ENCODE measurements around the gene PCLO. TPM values are rescaled to one million over a fixed set of nuclear protein-coding genes. Genes with fewer than 3 reads are reported as not detected.

Gene PCLO
- total RNA-seq, 1 donor from 2014 or later: 7.4 TPM

DNA sequence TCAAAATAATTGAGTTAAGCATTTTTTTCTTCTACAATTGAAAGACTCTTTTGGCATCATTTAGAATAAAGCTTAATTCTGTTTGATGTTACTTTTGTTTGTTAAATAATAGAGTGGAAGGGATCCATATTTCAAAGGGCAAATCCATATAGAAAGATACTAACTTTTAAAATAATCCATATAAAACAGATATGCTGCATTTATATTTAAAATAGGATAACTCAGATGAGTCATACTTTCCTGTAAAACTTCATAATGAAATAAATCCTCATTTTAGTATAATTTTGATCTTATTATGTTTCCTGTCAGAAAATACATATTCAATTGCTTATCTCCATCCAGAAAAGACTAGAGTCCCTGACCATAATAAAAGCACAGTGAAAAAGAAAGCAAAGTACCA, 323.6 kb downstream of the PCLO start:
- no peak for DNase-seq (ENCODE audit: low spot score)

DNA sequence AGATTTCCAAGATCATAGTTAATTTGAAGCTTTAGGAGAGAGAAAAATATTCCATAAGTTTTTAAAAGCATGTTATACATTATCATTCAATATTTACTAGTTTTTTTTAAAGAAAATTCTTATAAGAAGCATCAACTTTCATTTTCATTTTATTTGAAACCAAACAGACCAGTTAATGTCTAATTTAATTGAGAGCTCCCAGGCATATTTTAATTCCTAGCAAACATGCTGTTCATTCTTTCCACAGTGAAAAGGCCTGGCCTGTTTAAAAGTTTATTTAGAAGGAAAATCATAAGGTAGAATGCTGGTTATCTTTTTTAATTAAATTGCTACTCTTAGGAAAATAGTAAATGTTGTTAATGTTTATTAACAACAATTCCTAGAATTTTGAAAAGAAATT, 324.4 kb downstream of the PCLO start:
- no peak for DNase-seq (ENCODE audit: low spot score)

GRCh38 chr7:82823073-82823472, 339.6 kb downstream of the PCLO start:
- no peak for DNase-seq (ENCODE audit: low spot score)

DNA sequence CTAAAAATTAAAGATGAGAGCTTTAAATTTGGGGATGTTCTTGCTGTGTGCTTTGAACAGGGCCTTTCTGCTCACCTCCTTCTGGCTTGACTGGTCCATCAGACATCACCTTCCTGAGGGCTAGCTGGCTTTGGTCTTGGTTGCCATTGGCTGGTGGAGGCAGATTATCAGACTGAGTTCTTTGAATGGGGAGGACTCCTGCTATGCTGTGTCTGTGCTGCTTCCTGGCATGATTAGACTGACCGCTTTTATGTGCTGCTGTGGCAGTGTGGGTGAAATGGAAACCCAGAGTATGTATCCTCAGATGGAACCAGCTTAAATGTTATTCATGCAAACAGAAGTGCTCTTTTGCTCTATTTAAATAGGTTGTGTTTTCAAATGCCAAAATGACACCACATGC, 341.6 kb downstream of the PCLO start:
- DNase-seq (ENCODE audit: low spot score): no peak

- DNase-seq (ENCODE audit: low spot score): no peak
Measured at GRCh38 chr7:82818171-82818570, 344.5 kb downstream of the PCLO start.

- no peak for DNase-seq (ENCODE audit: low spot score)
Measured at GRCh38 chr7:82816272-82816671, 346.4 kb downstream of the PCLO start.

GRCh38 chr7:82810558-82811259, 352.0 kb downstream of the PCLO start:
- DNase-seq (ENCODE audit: low spot score): peak; percentile 23

DNA sequence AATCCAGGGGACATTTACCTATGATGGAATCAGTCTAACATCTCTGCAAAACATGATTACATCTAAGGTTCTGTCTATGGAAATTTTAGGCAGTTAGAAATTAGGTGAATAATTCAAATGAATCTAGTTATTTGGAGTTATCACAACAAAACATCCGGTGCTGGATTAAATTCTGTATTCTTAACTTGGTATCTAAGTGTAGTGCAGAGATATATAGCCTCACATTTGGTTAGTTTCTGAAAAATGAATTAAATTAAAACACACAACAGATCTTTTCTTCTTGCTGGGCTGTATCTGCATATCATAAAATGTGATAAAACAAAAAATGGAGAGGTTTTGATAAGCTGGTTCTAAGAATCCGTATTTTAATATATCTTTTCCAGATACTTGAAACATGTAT, 354.1 kb downstream of the PCLO start:
- DNase-seq (ENCODE audit: low spot score): no peak

GRCh38 chr7:82805527-82805960, 357.1 kb downstream of the PCLO start:
- DNase-seq (ENCODE audit: low spot score): no peak

GRCh38 chr7:82803411-82803810, 359.3 kb downstream of the PCLO start:
- DNase-seq (ENCODE audit: low spot score): no peak

GRCh38 chr7:82789883-82790609, 372.6 kb downstream of the PCLO start:
- no peak for DNase-seq (ENCODE audit: low spot score)

DNA sequence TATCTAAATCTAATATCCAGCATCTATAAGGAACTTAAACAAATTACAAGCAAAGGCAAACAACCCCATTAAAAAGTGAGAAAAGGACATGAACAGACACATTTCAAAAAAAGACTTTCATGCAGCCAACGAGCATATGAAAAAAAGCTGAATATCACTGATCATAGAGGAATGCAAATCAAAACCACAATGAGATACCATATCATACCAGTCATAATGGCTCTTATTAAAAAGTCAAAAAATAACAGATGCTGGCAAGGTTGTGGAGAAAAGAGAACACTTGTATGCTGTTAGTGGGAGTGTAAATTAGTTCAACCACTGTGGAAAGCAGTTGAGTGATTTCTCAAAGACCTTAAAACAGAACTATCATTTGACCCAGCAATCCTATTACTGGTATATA, 384.7 kb downstream of the PCLO start:
- no peak for DNase-seq (ENCODE audit: low spot score)

GRCh38 chr7:82762880-82763279, 399.8 kb downstream of the PCLO start:
- DNase-seq (ENCODE audit: low spot score): no peak

DNA sequence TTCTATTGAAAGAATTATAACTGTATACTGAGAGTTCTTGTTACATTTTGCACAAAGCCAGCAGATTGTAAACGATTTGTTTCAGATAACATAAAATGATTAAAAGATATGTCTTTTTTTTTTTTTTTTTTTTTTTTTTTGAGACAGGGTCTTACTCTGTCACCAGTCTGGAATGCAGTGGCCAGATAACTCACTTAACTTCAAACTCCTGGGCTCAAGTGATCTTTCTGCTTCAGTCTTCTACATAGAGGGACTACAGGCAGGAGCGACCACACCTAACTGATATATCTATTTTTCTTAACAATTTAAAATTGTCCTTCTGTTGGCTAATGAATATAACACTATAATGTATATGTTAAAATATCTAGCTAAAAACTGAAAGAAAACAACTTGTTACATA, 401.9 kb downstream of the PCLO start:
- DNase-seq (ENCODE audit: low spot score): no peak

DNA sequence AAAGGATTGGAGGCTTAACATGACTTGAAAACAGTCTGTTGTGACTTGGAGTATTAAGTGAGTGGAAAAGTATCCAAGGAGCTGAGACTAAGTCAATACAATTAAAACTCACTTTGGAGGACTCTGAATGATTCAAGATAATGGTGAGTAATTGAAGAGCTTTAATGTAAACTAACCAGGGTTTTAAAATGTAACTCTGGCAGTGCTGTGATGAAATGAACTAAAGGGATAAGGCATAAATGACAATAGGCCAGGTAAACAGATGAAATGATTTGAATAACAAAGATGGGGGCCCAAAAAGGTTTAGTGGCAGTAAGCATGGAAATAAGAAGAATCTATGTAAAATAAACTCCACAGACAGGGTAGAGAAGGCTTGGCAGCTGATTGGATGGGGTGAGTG, 402.6 kb downstream of the PCLO start:
- no peak for DNase-seq (ENCODE audit: low spot score)

GRCh38 chr7:82755705-82756551, 406.8 kb downstream of the PCLO start:
- no peak for DNase-seq (ENCODE audit: low spot score)

DNA sequence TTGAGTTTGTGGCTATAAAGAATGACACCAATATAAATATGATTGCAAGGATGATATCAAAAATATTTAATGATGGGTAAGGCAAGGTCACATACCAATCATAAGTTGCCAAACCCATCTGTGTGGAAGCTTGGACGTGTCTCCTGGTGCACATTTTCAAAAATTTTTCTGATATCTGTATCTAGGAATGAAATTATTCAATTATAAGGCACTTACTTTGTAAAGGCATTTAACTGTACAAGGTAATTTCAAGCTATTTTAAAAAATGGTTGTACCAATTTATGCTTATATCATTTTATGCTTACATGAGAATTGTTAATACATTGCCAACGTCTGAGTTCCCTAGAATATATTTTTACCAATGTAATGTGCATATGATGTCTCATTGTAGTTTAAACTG, 412.7 kb downstream of the PCLO start:
- no peak for DNase-seq (ENCODE audit: low spot score)

- no peak for DNase-seq (ENCODE audit: low spot score)
Measured at GRCh38 chr7:82745820-82746219, 416.9 kb downstream of the PCLO start.

GRCh38 chr7:82745117-82745516, 417.6 kb downstream of the PCLO start:
- DNase-seq (ENCODE audit: low spot score): no peak

- no peak for DNase-seq (ENCODE audit: low spot score)
Measured at GRCh38 chr7:82742163-82742562, 420.5 kb downstream of the PCLO start.

DNA sequence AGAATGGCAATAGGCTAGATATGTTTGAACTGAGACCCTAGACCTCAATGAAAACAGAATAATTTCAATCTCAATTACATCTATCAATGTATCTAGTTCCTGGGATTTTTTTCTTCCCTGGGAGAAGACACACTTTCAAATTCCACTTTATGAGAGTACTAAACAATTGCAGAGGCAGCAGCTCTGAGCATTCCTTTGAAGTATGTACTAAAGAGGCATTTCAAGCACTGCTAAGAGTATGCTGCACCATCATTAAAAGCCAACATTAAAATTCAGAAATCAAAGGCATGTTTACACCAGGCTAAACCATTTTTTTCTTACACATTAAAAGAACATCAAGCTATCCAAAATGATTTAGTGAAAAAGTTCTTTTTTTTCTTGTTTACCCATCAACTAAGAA, 421.2 kb downstream of the PCLO start:
- no peak for DNase-seq (ENCODE audit: low spot score)

GRCh38 chr7:82740246-82740848, 422.3 kb downstream of the PCLO start:
- DNase-seq (ENCODE audit: low spot score): peak; percentile 27
